GM11168 (cell line): ENCODE data around the gene RNF220.

Experiments
- in situ Hi-C: fragments of 300-500 bp; cut with MboI; formaldehyde crosslinking; loops from one replicate; pipeline ENCODE4 v1.12.0; 2022; ENCODE audit warnings: low sequenced_read_pairs; ENCODE audit not compliant: unreplicated experiment

Gene RNF220

DNA sequence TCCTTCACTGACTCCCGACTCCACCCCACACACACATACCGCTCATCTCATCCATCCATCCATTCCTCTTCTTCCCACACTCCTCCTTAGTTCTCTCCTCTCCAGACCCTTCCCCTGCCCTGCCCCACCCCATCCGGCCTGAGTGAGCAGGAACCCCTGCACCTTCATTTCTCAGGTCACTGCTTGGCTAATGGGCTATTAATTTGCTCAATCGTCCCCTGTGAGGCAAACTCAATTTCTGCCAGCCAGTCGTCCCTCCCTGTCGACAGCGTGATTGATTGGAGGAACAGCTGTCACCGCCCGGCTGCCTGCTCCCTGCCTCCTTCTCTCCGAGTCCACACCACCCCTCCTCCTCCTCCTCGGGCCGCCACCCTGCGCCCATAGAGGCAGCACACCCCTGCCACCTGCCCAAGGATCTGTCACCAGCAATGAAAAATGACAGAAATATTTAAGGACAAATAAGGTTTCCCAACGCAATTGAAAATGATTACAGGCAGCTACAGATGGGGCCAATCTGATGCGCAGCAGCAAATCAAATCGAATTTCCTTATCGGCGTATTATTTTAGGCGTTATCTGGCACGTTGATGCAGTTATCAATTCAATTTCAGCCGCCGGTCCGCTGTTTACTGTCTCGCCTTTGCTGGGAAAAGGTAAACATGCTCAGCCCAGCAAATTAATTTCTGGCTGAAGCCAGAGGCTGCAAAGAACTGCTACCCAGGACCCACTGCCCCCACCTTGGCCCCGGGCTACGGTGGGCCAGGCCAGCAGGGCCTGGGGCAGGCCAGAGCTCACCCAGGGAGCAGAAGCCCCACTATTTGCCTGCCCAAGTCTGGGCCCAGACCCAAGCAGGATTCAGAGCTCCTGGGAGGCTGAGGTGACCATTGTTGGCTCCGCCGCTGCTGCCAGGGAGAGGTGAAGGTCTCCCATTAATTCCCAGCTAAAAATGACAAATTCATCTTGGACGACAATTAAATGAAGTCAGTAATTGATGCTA lies 197.9 kb downstream of the RNF220 start:
- in situ Hi-C loops = no loop called here

DNA sequence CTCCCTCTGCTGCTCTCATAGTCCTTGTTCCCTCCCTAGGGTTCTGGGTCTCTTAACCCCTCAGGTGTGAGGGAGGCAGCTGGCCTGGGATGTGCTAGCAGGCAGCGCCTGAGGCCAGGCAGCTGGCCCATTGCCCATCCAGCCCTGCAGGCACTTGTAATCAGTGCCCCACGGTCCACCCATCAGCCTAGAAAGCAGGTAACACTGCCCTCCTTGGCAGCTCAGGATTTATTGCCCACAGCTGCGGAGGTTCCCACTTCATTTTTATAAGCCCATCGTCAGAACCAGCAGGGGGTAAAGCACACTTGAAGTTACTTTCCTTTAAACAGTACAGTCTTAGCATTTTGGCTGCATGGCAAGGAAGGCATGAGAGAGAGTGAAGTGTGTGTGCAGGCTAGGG lies 198.7 kb downstream of the RNF220 start:
- in situ Hi-C loops = no loop called here

DNA sequence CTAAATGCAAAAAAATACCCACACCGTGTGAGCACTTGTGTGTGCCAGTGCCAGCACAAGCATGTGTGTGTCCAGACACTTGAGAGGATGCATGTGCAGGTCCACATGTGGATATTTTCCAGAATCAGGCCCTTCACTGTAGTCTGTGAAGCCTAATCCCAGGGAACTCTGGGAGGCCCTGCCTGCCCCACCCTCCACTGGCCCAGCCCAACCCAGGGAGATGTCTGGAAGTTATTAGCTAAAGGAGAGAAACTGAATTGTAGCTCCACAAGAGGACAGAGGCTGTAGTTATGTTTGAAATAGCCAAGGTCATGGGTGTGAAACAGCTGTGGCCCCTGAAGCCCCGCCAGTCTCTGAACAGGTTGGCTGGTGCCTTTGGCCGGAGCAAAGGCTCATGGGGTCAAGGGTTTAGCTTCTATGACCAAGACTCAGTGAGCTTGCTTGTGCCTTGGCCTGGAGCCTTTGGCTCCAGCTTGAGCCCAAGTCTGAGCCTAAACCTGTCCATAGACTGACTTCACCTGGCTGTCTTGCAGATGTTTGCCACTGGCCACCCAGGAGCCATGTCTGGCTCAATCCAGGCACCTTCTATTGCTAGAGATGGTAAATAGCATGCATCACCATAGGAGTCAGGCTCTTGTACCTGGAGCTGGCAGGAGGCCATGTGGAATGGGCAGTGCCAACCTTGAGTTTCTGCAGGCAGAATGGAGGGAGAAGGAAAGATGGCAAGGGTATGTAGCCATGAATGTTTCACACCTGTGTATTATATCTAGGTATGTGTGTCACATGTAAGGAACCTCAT lies 199.3 kb downstream of the RNF220 start:
- in situ Hi-C loops = no loop called here

GRCh38 chr1:44605914-44606615 lies 201.0 kb downstream of the RNF220 start:
- in situ Hi-C loops = no loop called here

GRCh38 chr1:44606701-44607281 lies 201.7 kb downstream of the RNF220 start:
- in situ Hi-C loops = no loop called here

GRCh38 chr1:44608141-44608540 lies 203.1 kb downstream of the RNF220 start:
- in situ Hi-C loops = no loop called here

DNA sequence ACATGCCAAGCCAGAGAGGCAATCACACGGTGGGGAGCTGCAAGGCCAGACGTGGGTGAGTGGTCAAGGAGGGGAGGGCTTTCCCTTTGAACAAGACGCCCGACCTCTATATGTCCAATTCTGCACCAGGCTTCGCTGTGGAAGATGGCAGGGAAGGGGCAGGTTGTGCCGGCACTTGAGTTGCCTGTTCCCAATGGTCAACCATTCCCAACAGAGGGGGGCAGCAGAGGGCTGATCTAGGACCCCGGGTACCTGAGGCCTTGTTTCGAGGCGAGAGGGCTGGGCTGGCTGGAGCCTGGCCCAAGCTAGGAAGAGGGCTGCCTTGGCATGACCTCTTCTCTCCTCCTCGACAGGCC lies 204.3 kb downstream of the RNF220 start:
- in situ Hi-C loops = no loop called here

DNA sequence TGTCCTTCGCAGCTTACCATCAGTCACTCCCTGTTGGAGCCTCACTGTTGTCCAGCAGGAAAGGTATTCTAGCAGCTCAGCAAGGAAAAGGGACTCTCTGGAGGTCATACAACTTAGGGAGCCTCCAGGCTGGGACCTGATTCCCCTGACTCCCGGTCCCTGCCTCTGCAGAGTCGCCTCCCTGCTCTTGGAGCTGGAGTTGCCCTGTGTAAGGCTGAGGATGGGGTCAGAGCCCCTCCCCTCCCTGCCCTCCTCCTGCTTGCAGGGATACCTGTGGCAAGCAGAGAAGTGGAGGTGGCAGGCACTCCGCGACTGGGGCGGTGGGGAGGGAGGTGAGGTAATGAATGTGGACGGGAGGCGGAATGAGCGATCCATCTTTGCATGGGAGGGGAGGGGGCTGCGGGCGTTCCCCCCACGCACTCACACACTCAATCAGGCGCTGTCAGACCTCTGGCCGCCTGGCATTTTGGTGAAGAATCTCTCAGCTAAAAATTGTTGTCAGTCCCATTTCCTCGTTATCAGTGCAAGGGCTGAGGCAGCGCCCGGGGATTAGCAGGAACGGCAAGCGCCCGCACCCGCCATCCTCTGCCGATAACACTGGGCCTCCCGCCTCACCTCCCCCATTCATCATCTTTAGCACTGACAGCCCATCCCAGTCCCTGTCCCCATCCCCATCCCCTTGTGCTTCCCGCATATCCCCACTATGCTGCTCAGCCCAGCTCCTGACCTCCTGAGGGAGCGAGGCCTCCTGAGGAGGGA lies 204.9 kb downstream of the RNF220 start:
- in situ Hi-C loops = no loop called here

- in situ Hi-C loops = no loop called here
Measured at GRCh38 chr1:44610527-44611148, 205.6 kb downstream of the RNF220 start.

- in situ Hi-C loops = no loop called here
Measured at GRCh38 chr1:44611419-44611818, 206.4 kb downstream of the RNF220 start.

DNA sequence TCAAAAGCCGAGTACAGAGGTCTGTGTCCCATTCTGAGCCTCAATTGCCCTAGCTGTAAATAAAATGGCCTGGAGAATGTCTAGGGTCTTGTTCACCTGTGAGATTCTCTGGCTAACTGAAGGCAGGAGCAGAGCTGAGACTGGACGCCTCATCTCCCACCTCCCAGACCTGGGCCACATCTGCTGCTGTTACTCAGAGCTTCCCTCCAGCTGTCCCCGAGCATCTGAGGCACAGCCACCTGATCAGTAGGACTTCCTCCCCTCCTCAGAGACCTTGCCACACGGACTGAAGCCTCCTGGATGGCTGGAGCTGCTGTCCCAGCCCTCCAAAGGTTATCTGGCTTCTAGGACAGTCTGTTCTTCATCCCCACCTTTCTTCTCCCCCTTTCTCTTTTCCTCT lies 206.8 kb downstream of the RNF220 start:
- in situ Hi-C loops = no loop called here

DNA sequence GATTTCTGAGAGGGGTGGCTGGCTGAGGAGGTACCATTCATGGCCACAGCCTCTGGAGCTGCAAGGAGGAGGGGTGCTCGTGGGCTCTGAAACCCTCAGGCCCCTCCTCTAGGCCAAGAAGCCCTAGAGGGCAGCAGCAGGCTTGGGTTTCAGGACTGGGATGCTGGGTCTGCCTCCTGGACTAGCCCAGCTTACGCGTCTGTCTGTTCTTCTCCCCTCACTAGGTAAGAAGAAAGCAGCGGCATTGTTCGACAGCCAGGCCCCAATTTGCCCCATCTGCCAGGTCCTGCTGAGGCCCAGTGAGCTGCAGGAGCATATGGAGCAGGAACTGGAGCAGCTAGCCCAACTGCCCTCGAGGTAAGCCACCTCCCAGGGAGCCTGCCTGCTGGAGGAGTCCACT lies 208.9 kb downstream of the RNF220 start:
- in situ Hi-C loops = no loop called here

DNA sequence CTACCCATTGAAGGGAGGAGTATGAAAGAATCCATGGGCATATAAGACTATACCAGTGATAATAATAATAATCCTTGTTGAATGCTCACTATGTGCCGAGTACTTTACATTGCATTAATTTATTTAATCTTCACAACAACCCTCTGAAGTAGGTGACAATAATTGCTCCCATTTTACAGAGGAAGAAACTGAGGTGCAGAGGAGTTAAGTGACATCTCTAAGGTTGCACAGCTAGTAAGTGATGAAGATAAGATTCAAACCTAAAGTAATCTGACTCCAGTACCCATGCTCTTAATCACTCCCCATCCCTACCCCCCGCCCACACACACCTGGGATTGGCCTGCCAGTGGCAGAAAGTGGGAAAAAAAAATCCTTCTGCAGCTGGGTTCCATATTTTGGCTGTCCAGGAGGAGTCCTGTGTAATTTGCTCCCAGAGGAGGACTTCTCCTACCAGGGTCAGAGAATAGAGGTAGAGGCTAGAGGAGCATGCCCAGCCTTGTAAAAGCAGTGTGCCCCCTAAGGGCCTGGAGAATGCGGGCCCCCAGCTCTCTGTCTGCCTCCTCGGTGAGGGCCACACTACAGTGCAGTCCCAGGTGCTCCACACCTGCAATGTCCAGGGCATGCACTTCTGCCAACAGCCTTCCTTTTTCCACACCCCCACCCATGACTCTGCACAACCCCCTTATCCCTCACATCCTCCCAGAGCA lies 211.4 kb downstream of the RNF220 start:
- in situ Hi-C loops = no loop called here

- in situ Hi-C loops = no loop called here
Measured at GRCh38 chr1:44616991-44617702, 212.1 kb downstream of the RNF220 start.

DNA sequence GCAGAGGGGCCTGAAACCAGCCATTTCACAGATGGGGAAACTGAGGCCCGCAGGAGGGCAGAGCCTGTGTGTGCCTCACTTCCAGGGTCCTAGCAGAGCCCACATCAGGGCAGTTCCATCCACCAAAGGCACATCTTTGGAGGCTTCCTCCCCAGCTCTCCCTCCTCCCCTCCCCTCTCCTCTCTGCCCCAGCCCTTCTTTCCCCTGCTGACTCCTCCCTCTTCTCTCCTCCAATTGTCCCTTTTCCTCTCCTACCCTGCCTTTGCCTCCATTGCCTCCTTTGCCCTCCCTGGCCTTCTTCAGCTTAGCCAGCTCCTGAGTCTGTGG lies 212.6 kb downstream of the RNF220 start:
- in situ Hi-C loops = no loop called here

DNA sequence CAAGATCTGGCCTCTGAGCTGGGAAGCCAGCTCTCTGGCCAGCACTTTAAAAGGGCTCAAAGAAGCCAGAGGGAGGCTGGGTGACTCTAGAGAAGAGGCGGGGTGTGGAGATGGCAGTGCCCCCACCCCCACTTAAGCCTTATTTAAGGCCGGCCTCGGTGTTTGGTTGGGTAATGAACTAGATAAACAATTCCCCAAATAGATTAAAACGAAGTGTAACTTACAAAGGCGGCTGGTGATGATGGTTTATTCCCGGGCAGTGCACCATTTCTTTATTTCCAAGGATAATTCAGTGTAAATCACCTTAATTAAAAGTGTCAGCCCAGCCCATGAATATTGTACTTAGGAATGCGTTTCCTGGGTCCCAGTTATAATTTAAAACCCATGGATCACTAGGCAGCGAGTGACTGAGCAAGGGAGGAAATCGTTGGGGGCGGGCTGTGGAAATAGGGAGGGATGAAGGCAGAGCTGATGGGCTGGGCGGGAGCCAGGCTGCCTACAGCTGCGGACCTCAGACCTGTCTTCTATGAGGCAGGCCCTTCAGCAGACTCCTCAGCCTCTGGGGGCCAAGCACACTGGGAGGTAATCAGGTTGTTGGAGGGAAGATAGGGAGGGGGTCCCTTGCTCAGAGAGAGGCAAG lies 214.3 kb downstream of the RNF220 start:
- in situ Hi-C loops = no loop called here

DNA sequence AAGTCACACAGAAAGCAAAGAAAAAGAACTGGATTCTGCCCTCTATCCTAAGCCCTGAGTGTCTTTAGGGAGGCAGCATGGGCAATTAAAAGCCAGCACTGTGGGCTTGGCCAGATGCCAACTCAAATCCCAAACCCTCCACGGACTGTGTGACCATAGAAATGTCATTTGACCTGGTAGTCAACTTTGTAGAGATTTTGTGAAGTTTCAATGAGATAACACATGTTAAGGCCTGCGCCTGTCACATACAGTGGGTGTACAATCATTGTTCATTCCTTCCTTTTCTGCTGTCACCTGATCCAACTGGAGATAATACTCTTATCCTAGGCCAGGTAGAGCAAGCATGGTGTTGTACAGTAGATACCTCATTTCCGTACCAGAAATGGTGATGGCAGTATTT lies 215.0 kb downstream of the RNF220 start:
- in situ Hi-C loops = no loop called here

GRCh38 chr1:44621841-44622286 lies 216.8 kb downstream of the RNF220 start:
- in situ Hi-C loops = no loop called here
